ENCODE measurements around the gene E2F4. TPM values are rescaled to one million over a fixed set of nuclear protein-coding genes. Genes with fewer than 3 reads are reported as not detected.

Gene E2F4
- total and polyA plus RNA-seq, 9 of the 15 experiments (the other 6 are each of a cell fraction or from before 2014, with no cell fraction given): 9.7 to 139 (median 106) TPM

- TF ChIP-seq ATF7 (IDR thresholded peaks at IDR 0.05): peak; percentile 31; the same call in 1 of the 2 replicates
- no peak for TF ChIP-seq MAFK (IDR thresholded peaks at IDR 0.05; ENCODE audit: low read length)
- peak; percentile 85 for TF ChIP-seq JUND (IDR thresholded peaks at IDR 0.05; ENCODE audit: borderline replicate concordance, low read depth, low read length)
- peak; percentile 79; the same call in 1 of the 3 replicates for TF ChIP-seq JUND (tag; IDR thresholded peaks at IDR 0.05; ENCODE audit: borderline replicate concordance, low read depth, low read length)
- peak; percentile 80 for TF ChIP-seq ATF3 (IDR thresholded peaks at IDR 0.05)
- no peak for TF ChIP-seq ATF3 (CRISPR knock-in tag; conservative IDR thresholded peaks at IDR 0.05)
- 0 out of 4 replicates have a peak, but pooled peaks of 1 of the 2 experiments have one; percentile 38 for TF ChIP-seq FOXK2 (conservative IDR thresholded peaks at IDR 0.05 in 1 of 2, IDR thresholded peaks at IDR 0.05 in 1 of 2; ENCODE audit: low read depth in 2 of 2)
- TF ChIP-seq SPI1 (IDR thresholded peaks at IDR 0.05; ENCODE audit: borderline replicate concordance, low read depth, low read length): peak; percentile 58; the same call in 1 of the 2 replicates
- TF ChIP-seq SMARCE1 (IDR thresholded peaks at IDR 0.05): peak; percentile 40; the same call in 1 of the 2 replicates
- 0 out of 2 replicates have a peak, but pooled peaks have one; percentile 28 for TF ChIP-seq GABPA (tag; conservative IDR thresholded peaks at IDR 0.05; ENCODE audit: low read depth)
- TF ChIP-seq SREBF2 (CRISPR knock-in tag; IDR thresholded peaks at IDR 0.05): no peak
- peak in 1 of 3 experiments; percentile 25; a peak in 2 of 6 replicates for TF ChIP-seq CTCF (IDR thresholded peaks at IDR 0.05 in 2 of 3, conservative IDR thresholded peaks at IDR 0.05 in 1 of 3; ENCODE audit: insufficient read depth in 2 of 3, low read depth in 1 of 3, low read length in 3 of 3)
- peak; percentile 72 for TF ChIP-seq EGR1 (conservative IDR thresholded peaks at IDR 0.05)
- peak; percentile 71 for TF ChIP-seq JUN (IDR thresholded peaks at IDR 0.05; ENCODE audit: borderline replicate concordance, low read depth, low read length)
- no peak for TF ChIP-seq JUN (CRISPR knock-in tag; IDR thresholded peaks at IDR 0.05; ENCODE audit: borderline replicate concordance)
- TF ChIP-seq MAZ (CRISPR knock-in tag; conservative IDR thresholded peaks at IDR 0.05 in 1 of 2, IDR thresholded peaks at IDR 0.05 in 1 of 2): peak in 1 of 2 experiments; percentile 31; a peak in 1 of 4 replicates
- 0 out of 2 replicates have a peak, but pooled peaks have one; percentile 24 for TF ChIP-seq POLR2G (IDR thresholded peaks at IDR 0.05; ENCODE audit: low read depth, low read length)
- TF ChIP-seq SMARCA5 (IDR thresholded peaks at IDR 0.05): 0 out of 2 replicates have a peak, but pooled peaks have one; percentile 13
- peak; percentile 10 for TF ChIP-seq KDM5B (IDR thresholded peaks at IDR 0.05; ENCODE audit: insufficient replicate concordance, low read depth, low read length)
- TF ChIP-seq SNAPC5 (CRISPR knock-in tag; IDR thresholded peaks at IDR 0.05): no peak
- TF ChIP-seq PRDM10 (IDR thresholded peaks at IDR 0.05; ENCODE audit: partially characterized antibody): peak; percentile 63
These were observed 52.6 kb downstream of the E2F4 start (continued) for GRCh38 chr16:67244387-67245185.
